K562 (cell line): ENCODE results near the gene HAP1. TPM values are rescaled to one million over a fixed set of nuclear protein-coding genes. Genes with fewer than 3 reads are reported as not detected.
A peak's percentile ranks its signal among the peaks of the same experiment; 100 is the strongest.

Experiments
- CHCHD3 ChIP-seq: fragments of 250-450 bp; sonication (Bioruptor Pico); IDR thresholded peaks from 2 replicates; pipeline ENCODE4 v2.1.2; 2022; ENCODE audit warnings: mild to moderate bottlenecking
- IRF9 ChIP-seq: fragments of 450-650 bp; IDR thresholded peaks from 2 replicates; pipeline ENCODE4 v1.6.1; 2016; ENCODE audit warnings: missing biosample characterization, missing genetic modification characterization
- KLF16 ChIP-seq: IDR thresholded peaks from 2 replicates; pipeline ENCODE4 v1.6.1; 2016; ENCODE audit warnings: antibody characterized with exemption
- NFATC3 ChIP-seq: fragments of 450-650 bp; IDR thresholded peaks from 2 replicates; pipeline ENCODE4 v1.6.1; 2017; ENCODE audit warnings: mild to moderate bottlenecking
- NRF1 ChIP-seq, 2 experiments: fragments of 450-650 bp; IDR thresholded peaks in 1 of 2; conservative IDR thresholded peaks in 1 of 2; 2 replicates each; pipeline ENCODE4 v1.6.1; 2014; ENCODE audit warnings: mild to moderate bottlenecking in 2 of 2
- PML ChIP-seq: IDR thresholded peaks from 2 replicates; pipeline ENCODE4 v1.6.1; 2012; ENCODE audit warnings: low read length, inconsistent platforms
- RBM34 ChIP-seq: fragments of 200-400 bp; formaldehyde crosslinking; IDR thresholded peaks from 2 replicates; pipeline ENCODE4 v1.6.1; 2018; ENCODE audit warnings: low read length, borderline replicate concordance; ENCODE audit not compliant: insufficient read depth
- ZBED1 ChIP-seq: IDR thresholded peaks from 2 replicates; pipeline ENCODE4 v1.6.1; 2014
- ZNF121 ChIP-seq: sonication (generic); formaldehyde crosslinking; conservative IDR thresholded peaks from 2 replicates; pipeline ENCODE4 v1.8.0; 2022; ENCODE audit warnings: missing genetic modification reagents
- ZNF146 ChIP-seq: IDR thresholded peaks from one replicate; pipeline ENCODE4 v1.6.1; 2018; ENCODE audit warnings: missing compliant biosample characterization; ENCODE audit not compliant: unreplicated experiment
- ZNF3 ChIP-seq: fragments of 250-450 bp; sonication (Bioruptor Pico); IDR thresholded peaks from 2 replicates; pipeline ENCODE4 v1.5.0; 2021; ENCODE audit warnings: mild to moderate bottlenecking, moderate library complexity
- ZNF318 ChIP-seq, 2 experiments: fragments of 450-650 bp; IDR thresholded peaks; 2 replicates each; pipeline ENCODE4 v1.6.1; 2016; ENCODE audit warnings: mild to moderate bottlenecking in 2 of 2, borderline replicate concordance in 1 of 2, low read depth in 1 of 2, moderate library complexity in 1 of 2
- polyA plus RNA-seq, 8 experiments: library from polyadenylated mRNA; depleted of rRNA in 4 of 8; stranded (reverse) in 5 of 8; unstranded in 3 of 8; fragments of >200 nt; fragmentation: Nextera tagmentation in 2 of 8; fragmentation: Illumina TruSeq in 1 of 8; extraction: Ambion mirVana in 2 of 8; extraction: Trizol in 1 of 8; gene quantifications; 2 replicates each; pipeline versions ENCODE4 v1.2.1 to v1.2.3, GENCODE V29; 2011 to 2014; ENCODE audit warnings: inconsistent platforms in 1 of 8, missing spikeins in 1 of 8
- total RNA-seq, 7 experiments: library from RNA; depleted of rRNA in 6 of 7; stranded (reverse); fragments of >200 nt in 6 of 7; fragmentation: Illumina TruSeq in 2 of 7; extraction: Trizol in 2 of 7; gene quantifications; 2 replicates each; pipeline versions ENCODE4 v1.2.1 to v1.2.3, GENCODE V29; 2011 to 2021; ENCODE audit warnings: low replicate concordance in 1 of 7
- TF ChIP-seq, protein P1 (sequence below): fragments of 450-650 bp; formaldehyde crosslinking; IDR thresholded peaks from 2 replicates; pipeline ENCODE4 v1.4.0; 2020; ENCODE audit warnings: mild to moderate bottlenecking
- TF ChIP-seq, protein P2 (sequence below): fragments of 450-650 bp; IDR thresholded peaks from 2 replicates; pipeline ENCODE4 v1.6.1; 2016; ENCODE audit warnings: borderline replicate concordance

Gene HAP1
- total and polyA plus RNA-seq, 9 of the 15 experiments (the other 6 are each of a cell fraction or from before 2014, with no cell fraction given), result under 0.01 to 0.09 (median 0.04) TPM; not detected in 6

- peak in 1 of 2 experiments; percentile 88; a peak in 2 of 4 replicates for TF ChIP-seq ZNF318 (IDR thresholded peaks at IDR 0.05; ENCODE audit: borderline replicate concordance in 1 of 2, low read depth in 1 of 2)
- TF ChIP-seq ZNF146 (CRISPR knock-in tag), result no peak
- no peak for TF ChIP-seq RBM34
- TF ChIP-seq PML, result peak; percentile 100
- no peak for TF ChIP-seq NRF1 (conservative IDR thresholded peaks at IDR 0.05 in 1 of 2, IDR thresholded peaks at IDR 0.05 in 1 of 2)
- TF ChIP-seq, protein P1, sequence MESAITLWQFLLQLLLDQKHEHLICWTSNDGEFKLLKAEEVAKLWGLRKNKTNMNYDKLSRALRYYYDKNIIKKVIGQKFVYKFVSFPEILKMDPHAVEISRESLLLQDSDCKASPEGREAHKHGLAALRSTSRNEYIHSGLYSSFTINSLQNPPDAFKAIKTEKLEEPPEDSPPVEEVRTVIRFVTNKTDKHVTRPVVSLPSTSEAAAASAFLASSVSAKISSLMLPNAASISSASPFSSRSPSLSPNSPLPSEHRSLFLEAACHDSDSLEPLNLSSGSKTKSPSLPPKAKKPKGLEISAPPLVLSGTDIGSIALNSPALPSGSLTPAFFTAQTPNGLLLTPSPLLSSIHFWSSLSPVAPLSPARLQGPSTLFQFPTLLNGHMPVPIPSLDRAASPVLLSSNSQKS (CRISPR knock-in tag), result peak; percentile 96
- TF ChIP-seq ZBED1, result peak; percentile 99
- no peak for TF ChIP-seq ZNF121 (CRISPR knock-in tag)
- TF ChIP-seq, protein P2, sequence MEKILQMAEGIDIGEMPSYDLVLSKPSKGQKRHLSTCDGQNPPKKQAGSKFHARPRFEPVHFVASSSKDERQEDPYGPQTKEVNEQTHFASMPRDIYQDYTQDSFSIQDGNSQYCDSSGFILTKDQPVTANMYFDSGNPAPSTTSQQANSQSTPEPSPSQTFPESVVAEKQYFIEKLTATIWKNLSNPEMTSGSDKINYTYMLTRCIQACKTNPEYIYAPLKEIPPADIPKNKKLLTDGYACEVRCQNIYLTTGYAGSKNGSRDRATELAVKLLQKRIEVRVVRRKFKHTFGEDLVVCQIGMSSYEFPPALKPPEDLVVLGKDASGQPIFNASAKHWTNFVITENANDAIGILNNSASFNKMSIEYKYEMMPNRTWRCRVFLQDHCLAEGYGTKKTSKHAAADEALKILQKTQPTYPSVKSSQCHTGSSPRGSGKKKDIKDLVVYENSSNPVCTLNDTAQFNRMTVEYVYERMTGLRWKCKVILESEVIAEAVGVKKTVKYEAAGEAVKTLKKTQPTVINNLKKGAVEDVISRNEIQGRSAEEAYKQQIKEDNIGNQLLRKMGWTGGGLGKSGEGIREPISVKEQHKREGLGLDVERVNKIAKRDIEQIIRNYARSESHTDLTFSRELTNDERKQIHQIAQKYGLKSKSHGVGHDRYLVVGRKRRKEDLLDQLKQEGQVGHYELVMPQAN, result peak; percentile 25; the same call in 1 of the 2 replicates
- no peak for TF ChIP-seq NFATC3
- TF ChIP-seq KLF16, result peak; percentile 52
- TF ChIP-seq IRF9 (tag), result 0 out of 2 replicates have a peak, but pooled peaks have one; percentile 26
- TF ChIP-seq ZNF3 (CRISPR knock-in tag), result peak; percentile 96
- TF ChIP-seq CHCHD3 (CRISPR knock-in tag), result peak; percentile 99
Observed at GRCh38 chr17:41678411-41678906, 56.0 kb downstream of the HAP1 start (continued).
